ENCODE data around the gene PRDX3.
"Not testable (repeated sequence)": the region's sequence is repeated elsewhere in the genome, so short reads cannot be mapped to it uniquely, and the experiment has no call there.

PRDX3 gene

DNA sequence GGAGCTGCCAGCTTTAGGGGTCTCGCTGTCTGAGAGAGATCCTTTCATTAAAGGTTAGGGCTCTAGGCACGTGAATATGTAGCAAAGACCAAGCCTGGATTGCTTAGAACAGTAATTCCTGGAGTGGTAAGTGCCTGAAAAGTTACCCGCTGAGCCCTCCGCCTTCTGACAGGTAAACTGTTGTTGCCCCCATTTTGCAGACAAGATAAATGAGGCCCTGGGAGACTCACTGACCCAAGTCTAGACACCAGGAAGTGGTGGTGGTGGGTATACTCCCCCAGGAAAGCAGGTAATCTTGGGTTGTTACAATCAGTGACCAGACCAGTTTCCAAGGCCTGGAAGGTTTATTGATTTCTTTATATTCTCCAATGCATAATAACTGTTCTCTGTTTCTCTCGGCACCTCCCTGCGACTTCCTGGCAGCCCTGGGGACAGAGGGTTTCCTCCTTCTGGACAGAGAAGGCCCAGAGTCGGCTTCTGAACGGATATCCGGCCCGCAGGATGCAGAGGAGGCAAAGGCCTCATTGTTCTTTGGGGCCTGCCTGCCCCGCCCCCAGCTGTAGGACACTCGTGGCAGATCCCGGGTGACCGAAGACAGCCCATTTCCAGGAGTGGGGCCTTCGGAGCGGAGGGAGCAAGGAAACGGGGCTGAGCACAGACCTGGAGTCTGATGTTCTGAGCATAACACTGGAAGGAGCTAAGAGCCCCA, 27.4 kb upstream of the PRDX3 start:
- no peak for FAIRE-seq

DNA sequence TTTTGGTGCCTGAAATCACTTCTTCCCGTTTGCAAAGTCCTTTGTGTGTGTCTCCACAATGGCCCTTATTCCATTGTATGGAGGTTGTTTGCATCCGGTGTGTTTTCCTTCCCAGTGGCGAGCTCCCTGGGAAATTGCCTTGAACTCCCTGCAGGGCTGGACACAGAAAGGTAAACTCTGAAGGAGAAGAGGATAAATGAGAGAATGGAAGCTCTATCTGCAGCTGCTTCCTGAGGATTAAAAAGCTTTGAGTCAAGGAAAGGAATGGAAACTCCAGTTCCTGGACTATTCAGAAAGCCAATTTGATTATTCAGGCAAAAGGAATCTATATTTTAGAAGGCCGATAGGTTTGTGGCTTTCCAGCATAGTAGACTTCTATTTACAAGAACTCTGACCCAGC, 24.4 kb upstream of the PRDX3 start:
- FAIRE-seq: no peak

DNA sequence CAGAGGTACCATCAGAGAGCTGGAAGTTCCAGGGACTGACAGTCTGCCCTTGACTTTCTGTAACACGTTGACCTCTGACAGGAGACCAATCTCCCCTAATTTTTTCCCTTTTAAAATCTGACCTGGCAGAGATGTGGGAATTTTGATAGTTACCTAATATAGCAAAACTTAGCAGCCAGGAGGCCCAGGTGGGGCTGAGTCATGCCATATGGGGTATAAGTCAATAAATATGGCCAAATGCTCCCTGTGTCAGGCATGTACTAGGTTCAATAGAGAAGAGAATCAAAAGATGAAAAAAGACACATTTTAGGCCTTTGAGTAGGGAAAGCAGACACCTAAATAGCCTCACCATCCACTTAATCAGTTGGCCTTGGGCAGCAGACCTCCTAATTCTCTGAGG, 22.6 kb upstream of the PRDX3 start:
- no peak for FAIRE-seq

DNA sequence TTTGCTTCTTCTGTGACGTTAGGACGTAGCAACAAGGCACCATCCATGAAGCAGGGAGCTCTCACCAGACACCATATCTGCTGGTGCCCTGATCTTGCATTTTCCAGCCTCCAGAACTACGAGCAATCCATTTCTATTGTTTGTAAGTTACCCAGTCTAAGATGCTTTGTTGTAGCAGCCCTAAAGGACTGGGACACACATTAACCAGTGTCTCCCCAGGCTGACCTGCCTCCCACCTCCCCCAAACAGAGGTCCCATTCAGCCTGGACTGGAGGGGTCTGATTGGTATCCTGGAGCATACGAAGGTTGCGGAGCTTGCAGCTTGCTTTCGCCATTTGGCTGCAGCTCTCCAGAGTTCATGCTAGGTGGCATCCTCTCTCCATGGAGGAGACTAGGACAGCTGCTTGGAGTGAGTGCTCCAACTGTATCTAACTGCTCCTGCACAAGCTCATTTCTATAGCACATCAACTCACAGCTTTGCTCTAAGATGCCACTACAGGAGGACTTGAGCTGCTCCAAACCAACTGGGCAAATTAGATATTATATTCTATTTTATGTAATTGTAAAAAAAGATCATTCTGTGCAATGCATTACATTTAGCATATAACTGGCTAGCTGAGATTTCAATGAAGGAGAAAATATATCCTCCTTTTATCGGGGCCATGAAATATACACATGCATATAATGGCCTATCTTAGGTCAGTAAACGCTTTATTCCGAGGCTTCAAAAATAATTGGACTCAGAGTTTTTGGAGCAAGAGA, 20.8 kb upstream of the PRDX3 start:
- peak; percentile 57 for FAIRE-seq

DNA sequence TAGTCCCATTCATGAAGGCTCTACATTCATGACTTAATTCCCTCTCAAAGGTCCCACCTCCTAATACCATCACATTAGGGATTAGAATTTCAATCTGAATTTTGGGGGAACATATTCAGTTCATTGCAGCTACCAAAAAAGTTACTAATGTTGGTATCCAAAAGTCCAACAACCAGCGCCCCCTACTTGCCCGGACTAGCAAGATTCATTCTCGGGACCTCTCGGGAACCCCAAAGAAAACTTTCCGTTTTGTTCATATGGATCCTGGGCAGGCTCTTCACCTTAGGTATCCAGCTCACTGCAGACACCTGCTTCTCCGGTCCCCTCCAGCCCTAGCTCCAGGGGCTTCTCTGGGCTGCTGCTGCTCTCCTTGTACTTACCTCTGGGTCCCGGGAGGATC, 19.8 kb upstream of the PRDX3 start:
- no peak for FAIRE-seq

DNA sequence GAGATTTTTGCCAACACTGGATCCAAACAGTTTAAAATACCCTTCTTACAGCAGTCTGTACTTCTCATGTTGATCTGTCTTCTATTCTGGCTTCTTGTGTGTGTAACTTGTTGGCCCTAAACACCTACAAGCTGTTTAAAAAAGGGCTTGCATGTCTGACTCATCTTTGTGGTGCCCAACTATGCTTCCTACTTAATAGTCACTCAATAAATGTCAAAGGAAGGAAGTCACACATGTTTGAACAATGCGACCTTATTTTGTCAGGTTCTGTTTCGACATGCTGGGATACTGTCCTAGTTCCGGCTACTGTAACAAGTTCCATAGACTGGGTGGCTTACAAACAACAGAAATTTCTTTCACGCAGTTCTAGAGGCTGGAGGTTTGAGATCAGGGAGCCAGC, 19.3 kb upstream of the PRDX3 start:
- FAIRE-seq: no peak

DNA sequence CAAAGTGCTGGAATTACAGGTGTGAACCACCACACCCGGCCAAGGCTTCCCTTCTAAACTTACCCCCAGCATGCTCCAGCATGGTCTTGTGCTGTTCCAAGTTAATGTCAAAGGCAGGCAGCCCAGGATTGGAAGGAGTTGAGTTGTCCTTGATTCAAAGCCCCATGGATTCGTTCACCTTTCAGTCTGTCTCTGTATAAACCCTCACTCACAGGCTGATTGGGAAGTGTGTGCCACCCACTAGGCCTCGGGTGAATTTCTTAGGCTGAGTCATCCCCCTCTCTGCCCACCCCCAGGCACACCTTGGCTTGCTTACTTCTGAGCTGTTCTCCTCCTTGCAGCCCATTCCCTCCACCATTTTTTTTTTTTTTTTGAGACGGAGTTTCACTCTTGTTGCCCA, 13.3 kb upstream of the PRDX3 start:
- no peak for FAIRE-seq

DNA sequence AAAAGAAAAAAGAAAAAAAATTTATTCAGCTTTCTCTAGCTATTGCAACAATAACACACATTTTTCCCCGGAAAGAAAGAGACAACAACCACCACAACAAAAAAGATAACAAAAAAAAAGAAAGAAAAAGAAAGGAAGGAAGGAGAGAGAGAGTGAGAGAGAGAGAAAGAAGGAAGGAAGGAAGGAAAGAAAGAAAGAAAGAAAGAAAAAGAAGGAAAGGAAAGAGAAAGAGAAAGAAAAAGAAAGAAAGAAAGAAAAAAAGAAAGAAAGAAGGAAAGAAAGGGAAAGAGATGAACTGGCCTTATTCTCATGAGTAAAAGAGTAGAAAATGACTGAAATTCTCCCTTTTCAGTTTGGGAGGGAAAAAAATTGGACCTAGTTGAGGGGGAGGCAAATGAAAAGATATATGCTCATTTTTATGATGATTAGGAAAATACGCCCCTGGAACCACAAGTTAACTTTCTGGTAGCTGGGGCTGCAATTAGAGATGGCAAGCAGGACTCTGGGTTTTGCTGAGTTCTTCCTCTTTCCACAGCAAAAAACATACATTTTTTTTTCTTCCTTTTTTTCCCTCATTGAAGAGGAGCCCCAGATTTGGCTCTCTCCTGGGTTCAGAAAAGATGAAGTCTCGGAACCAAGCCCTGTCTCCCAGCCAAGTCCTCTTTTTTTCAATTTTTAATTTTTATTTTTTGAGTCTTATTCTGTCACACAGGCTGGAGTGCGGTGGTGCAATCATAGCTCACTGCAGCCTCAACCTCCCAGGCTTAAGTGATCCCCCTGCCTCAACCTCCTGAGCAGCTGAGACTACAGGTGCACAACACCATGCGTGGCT, 12.6 kb upstream of the PRDX3 start:
- FAIRE-seq: no peak

DNA sequence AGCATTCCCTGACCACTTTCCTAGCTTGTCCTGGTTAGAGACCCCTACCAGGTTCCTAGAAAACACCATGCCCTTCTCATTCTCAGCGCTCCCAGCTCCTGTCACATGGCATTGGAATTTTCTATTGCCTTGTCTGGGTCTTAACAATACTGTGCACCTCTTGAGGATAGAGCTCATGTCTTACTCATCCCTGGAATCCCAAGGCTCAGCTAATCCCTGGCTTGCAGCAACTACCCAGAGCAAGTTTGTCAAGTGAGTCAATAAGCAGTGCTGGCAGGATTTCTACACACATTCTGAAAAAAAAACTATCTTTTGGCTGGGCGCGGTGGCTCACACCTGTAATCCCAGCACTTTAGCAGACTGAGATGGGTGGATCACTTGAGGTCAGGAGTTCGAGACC, 11.7 kb upstream of the PRDX3 start:
- FAIRE-seq: peak; percentile 91

DNA sequence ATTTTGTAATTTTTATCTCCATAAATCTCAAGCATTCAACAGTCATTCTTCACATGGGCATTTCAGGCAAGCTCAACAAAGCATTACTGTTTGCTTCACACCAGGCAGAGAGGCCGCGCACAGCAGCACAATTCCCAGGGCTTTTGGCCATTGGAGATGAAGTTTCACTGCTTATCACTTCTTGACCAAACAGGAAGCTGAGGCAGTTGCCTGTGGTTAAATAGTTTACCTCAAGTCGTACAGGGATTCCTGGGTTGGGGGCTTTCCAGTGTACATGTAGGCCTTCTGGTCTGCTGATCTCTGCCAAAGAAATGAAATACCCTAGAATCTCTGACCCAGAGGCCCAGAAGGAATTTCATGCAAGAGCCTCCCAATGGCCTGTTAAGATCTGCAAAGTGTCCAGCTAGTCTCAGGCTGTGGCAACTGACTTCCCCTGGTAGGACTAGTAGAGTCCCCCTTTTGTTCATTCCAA, 11.2 kb upstream of the PRDX3 start:
- peak; percentile 70 for FAIRE-seq

DNA sequence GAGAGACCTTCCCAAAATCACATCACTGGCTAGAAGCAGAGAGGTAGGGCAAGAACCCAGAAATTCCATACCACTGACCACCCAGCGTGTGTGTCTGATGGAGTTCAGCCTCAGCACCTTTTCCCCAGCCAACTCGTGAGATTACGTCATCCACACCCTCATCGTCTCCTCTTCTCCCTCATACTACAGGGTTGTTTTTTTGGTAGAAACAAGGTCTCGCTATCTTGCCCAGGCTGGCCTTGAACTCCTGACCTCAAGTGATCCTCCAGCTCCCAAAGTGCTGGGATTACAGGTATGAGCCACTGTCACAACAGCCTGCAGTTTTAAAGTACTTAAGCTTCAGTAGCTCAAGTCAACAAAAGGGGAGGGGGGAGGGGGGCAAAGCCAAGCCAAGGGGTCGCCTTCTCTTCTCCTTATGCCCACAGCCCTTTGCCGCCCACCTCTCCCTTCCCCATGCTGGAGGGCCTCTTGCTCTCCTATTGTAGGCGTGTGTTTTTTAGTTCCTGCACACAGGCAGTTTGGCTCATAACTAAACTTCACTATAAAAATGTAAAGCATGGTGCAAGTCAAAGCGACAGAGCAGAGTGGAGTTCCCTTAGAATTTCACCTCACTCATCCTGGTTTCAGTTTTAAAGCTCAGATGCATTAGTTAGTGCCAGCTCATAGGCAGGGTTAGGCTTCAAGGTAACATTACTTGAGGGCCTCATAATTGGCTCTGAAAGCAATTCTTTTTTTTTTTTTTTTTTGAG, 5.2 kb upstream of the PRDX3 start:
- FAIRE-seq: no peak

DNA sequence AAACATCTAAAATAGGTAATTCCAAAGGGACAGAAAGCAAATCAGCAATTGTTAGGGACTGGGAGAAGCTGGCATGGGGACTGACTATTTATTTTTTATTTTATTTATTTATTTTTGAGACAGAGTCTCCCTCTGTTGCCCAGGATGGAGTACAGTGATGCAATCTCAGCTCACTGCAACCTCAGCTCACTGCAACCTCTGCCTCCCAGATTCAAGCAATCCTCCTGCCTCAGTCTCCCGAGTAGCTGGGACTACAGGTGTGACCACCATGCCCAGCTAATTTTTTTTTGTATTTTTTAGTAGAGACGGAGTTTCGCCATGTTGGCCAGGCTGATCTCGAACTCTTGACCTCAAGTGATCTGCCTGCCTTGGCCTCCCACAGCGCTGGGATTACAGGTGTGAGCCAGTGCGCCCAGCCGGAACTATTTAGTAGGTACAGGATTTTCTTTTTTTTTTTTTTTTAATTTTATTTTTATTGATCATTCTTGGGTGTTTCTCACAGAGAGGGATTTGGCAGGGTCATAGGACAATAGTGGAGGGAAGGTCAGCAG, 2.3 kb upstream of the PRDX3 start:
- not testable (repeated sequence) for FAIRE-seq

DNA sequence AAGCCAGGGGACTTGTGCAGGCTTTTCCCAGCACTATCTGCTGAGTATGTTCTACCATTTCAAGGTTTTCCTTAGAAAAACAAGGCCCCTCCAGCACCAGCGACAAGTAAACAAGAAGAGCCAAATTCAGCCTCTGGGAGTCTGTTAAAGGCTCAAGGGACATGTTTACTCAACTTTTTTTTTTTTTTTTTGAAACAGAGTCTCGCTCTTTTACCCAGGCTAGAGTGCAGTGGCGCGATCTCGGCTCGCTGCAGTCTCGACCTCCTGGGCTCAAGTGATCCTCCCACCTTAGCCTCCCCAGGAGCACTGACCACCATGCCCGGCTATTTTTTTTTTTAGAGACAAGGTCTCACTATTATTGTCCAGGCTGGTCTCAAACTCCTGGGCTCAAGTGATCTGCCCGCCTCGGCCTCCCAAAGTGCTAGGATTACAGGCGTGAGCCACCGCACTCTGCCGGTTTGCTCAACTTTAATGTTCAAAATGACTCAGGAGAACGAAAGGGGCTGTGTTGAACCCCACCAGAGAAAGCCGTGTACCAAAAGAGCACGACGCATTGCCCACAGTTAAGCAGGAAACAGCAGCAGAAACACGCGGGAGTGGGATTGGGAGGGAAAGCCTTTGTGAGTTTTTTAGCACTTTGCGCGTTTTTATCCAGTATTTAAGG, 772 bp downstream of the PRDX3 start:
- FAIRE-seq: no peak

DNA sequence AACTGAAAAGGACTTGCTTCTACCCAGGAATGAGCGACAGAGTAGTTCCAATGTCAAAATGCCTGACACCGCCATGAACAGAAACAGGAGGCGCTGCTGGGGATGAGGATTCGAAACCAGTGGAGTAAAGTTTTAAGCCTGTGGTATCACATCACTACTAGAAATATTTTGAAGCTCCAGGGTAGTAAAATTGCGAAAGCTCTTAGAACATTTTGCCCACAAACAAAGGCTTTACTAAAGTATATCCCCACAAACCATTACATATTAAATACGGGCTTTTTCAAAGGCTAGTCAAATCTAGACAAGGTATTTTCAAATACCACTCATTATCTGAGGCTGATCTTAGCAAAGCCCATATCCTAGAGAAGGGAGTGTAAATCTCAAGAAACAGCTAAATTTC, 2.4 kb downstream of the PRDX3 start:
- no peak for FAIRE-seq

DNA sequence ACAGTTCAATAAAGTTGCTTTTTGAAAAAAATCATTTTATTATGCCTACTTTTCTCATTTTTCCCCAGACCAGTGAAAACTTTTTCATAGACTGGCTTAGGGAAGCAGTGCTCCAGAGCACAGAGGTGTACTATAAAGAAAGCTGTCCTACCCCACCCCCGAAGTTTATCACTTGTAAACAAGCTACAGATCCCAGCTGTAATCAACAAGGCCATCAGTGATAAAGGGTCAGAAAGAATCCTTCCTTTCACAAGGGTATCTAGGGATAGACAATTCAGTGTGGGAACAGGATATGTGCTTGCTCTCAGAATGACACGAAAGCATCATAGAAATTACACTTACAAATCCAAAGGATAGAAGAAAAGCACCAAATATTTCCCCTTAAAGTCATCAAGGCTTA, 4.5 kb downstream of the PRDX3 start:
- no peak for FAIRE-seq

DNA sequence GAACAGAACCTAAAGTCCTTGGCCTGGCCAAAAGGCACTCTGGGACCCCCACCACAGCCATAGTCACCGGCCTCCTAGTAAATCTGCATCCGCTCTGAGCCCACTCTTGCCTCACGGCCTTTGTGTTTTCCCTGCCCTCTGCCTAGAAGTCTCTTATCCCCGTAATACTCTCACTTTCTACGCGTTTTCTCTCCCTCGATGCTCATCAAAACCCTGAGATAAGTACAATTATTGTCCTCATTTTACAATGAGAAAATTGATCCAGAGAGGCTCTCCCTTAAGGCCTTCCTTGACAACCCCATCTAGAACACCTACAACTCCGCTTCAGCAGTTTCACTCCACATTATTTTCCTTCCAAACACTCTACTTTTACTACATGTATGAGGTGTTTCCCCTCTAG, 11.6 kb downstream of the PRDX3 start:
- FAIRE-seq: no peak

DNA sequence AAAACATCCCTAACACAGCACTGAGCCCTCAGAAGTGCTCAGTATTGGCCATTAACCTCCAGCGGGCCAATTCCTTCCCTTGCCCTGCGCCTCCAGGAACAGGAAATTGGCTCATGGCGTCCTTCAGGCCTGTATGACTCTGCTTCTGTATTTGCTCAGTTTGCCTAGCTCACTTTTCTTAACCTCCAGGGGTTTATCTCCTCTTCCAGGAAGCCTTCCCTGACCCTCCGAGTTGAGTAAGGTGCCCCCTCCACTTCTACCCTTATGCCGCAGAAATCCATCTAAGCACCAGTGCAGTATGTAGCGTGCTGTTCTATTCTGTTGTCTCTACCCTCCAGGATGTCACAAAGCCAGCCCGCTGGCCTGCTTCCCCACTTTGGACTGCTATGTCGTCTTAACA, 12.0 kb downstream of the PRDX3 start:
- no peak for FAIRE-seq

DNA sequence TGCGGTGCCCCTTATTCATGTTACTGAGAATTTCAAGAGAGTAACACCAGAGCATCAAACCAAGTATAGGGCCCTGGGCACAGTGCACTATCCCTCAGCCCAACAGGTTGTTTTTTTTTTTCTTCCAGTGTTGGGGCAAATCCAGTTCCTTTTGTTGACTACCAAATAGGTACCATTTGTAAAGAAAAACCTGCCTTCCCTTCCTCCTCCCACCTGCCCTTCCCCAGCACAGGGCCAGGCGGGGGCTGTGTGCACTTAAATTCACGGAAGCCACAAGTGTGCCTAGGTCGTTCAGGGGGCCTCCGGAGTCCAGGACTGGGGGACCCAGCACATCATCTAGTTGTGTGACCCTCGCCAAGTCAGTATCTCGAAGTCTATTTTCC, 12.5 kb downstream of the PRDX3 start:
- no peak for FAIRE-seq

DNA sequence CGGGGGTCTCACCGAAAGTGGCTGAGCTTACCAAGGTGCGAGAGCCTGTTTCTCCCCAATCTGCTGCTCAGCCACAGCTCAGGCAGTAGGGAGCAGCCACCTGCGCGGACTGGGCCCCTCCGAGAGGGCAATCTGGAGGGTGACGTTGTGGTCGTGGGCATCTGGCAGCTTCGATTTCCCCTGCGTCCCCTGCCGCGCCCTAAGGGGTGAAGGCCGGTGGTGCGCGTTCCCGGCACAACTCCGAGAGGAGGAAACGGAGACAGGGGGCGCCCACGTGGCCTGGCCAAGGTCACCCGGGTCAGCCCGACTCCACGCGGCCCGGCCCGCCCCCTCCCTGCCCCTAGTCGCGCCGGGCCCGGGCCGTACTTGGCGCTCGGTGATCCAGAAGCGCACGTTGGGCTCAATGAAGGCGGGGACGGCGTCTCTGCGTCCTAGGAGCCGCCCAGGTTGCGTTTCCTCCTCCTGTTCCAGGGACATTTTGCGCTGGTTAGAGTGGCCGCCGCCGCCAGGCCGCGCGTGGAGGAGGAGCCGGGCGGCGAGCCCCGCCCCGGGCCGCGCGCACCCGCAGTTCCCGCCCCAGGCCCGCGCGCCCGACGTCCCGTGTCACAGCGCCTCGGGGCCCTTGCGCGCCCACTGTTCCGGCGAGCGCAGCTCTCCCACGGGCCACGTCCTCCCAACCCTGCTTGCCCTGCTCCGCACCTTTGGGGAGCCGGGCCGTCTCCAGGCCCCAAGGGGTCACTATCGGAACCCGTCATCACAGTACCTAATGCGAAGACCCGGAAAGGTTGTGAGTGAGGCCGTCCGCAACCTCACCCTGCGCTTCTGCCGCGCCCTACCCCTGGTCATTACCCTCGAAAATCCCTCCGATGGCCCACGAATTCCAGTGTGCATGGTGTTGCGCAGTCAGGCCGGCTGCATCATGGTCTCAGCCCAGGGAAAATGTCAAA, 13.2 kb downstream of the PRDX3 start, which contains the start of gene SFXN4:
Gene SFXN4, minus strand, starts transcription at position 544 of the 947 bp plus-strand sequence. Its CDS starts 67 bp downstream, at position 477.
- no peak for FAIRE-seq

DNA sequence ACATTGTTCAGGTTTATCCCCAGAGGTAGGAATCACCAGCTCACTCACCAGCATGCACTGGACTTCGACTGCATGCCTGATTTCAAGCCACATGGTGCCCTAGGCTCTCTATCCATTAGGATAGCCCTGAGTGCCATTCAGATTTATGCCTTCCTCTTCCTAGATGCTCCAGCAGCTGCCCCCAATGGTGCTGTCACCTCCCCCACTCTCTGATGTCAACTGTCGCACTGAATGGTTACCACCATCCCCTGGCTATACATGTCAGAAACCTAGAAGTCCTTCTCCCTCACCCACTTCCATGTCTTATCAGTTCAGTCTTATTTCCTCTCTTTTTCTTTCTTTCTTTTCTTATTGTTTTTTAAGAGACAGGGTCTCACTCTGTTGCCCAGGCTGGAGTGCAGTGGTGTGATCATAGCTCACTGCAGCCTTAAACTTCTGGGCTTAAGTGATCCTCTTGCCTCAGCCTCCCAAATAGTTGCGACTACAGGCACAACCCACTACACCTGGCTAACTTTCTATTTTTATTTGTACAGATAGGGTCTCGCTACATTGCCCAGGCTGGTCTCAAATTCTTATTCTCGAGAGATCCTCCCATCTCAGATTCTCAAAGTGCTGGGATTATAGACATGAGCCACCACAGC, 16.0 kb downstream of the PRDX3 start:
- no peak for FAIRE-seq

Measured in G401.6 (cell line).